LNCaP clone FGC (cell line): ENCODE results near the gene ENO1.

Experiments used
- DNase-seq: peaks from one replicate; pipeline ENCODE4 v3.0.0-alpha.2; 2011; ENCODE audit warnings: low read depth
- H3K4me3 ChIP-seq: 2 replicates; pipeline ENCODE4 v1.5.1; 2011; ENCODE audit warnings: mild to moderate bottlenecking, low read depth, low read length, control low read depth
- TF ChIP-seq, protein P1 (sequence below): IDR thresholded peaks from 2 replicates; pipeline ENCODE4 v1.5.1; 2012; ENCODE audit warnings: mild to moderate bottlenecking; ENCODE audit not compliant: control insufficient read depth, insufficient read depth; ENCODE audit errors: extremely low read depth

ENO1 gene

DNA sequence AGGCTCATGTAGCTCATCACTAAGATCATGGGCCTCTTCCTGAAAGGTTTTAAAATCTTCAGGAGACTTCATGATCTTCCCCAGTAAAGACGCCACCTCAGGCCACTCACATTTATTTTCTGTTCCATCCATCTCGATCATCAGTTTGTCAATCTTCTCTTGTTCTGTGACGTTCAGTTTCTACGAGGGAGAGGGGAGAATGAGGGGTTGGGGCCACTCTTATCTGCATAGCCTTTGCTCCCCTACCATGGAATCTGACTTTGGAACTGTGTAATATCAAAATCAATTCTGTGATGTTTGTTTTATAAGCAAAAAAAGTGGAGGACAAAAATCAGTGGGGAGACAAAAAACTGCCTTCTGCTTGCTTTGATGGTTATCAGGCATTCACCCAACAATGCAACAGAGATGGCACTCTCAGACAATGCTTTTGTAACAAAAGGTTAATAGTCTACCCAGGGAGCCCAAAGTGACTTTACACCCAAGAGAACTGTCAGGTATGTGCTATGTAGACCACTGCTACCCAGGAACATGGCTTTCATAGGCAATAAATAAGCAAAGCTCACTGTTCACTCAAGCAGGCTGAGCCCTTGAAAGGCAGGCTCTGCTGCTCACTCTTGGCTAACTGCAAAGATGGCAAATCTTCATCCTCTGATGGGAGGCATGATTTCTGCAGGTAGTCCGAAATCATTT lies 10.5 kb downstream of the ENO1 start:
- H3K4me3 ChIP-seq, result no peak overlapping the region
- DNase-seq, result no peak
- TF ChIP-seq, protein P1, sequence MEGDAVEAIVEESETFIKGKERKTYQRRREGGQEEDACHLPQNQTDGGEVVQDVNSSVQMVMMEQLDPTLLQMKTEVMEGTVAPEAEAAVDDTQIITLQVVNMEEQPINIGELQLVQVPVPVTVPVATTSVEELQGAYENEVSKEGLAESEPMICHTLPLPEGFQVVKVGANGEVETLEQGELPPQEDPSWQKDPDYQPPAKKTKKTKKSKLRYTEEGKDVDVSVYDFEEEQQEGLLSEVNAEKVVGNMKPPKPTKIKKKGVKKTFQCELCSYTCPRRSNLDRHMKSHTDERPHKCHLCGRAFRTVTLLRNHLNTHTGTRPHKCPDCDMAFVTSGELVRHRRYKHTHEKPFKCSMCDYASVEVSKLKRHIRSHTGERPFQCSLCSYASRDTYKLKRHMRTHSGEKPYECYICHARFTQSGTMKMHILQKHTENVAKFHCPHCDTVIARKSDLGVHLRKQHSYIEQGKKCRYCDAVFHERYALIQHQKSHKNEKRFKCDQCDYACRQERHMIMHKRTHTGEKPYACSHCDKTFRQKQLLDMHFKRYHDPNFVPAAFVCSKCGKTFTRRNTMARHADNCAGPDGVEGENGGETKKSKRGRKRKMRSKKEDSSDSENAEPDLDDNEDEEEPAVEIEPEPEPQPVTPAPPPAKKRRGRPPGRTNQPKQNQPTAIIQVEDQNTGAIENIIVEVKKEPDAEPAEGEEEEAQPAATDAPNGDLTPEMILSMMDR, result no peak

DNA sequence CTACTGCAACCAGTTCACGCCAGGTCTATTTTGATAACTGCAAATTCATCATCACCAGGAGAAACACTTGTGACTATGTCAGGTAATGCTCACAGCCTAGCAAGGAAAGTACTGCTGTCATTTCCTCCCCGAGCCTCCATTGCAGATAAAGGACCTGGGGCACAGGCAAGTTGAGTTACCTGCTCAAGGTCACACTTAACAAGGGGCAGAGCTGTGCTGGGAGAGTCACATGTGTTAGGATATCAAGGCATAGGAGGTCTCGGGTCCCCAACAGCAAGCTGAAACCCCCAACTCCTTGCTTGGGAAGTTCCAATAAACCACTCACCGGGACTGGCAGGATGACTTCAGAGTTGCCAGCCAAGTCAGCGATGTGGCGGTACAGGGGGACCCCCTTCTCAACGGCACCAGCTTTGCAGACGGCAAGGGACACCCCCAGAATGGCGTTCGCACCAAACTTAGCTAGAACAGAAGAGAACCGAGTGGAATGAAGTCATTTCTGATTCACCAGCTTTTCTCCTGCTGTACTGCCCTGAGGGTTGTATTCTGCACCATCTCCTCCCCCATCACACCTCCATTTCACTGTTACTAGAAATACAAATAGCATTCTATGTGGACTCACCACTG lies 11.6 kb downstream of the ENO1 start:
- no peak overlapping the region for H3K4me3 ChIP-seq
- TF ChIP-seq, protein P1, result no peak
- DNase-seq, result no peak

DNA sequence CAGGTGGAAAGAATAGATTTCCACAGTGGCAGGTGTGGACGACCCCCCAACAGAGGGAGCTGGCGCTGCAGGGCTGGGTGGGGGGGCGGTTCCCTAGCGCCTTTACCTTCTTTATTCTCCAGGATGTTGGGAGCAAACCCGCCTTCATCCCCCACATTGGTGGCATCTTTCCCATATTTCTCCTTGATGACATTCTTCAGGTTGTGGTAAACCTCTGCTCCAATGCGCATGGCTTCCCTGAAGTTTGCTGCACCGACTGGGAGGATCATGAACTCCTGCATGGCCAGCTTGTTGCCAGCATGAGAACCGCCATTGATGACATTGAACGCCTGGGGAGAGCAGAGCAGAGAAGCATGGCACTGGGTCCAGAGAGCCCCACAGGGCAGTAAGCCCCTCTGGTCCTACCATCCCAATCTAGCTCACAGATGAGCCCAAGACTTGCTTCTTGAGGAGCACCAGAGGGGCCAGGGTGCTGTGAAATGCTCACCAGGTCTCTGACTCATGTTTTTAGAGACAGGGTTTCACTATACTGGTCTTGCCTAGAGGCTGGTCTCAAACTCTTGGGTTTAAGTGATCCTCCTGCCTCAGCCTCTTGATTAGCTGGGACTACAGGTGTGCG lies 12.2 kb downstream of the ENO1 start:
- DNase-seq, result no peak
- TF ChIP-seq, protein P1, result no peak
- no peak overlapping the region for H3K4me3 ChIP-seq

DNA sequence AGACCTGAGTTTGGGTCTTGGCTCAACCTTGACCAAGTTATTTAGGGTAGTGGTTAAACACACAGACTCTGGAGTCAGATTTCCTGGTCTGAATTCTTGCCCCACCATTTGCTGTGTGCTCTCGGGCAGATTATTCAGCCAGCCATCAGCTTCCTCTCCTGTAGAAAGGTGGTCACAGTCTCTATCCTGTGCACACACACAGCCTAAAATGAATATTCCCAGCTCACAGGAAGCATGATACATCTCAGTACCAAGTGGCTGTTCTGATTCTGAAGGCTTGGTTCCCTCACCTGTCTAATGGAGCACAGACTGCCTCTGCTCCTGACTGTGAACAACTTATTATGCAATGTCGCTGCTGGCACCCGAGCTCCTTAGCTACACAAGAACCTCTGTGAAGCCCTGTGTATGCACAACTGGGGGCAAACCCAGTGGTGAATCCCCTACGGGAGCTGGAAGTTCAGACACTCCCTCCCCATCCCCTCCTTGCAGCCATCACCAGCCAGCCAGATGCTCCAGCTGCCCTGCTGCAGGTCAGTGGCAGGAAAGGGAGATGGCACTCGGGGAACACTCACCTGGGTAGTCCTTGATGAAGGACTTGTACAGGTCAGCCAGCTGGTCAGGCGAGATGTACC lies 13.7 kb downstream of the ENO1 start:
- TF ChIP-seq, protein P1, result no peak
- no peak overlapping the region for H3K4me3 ChIP-seq
- DNase-seq, result no peak

DNA sequence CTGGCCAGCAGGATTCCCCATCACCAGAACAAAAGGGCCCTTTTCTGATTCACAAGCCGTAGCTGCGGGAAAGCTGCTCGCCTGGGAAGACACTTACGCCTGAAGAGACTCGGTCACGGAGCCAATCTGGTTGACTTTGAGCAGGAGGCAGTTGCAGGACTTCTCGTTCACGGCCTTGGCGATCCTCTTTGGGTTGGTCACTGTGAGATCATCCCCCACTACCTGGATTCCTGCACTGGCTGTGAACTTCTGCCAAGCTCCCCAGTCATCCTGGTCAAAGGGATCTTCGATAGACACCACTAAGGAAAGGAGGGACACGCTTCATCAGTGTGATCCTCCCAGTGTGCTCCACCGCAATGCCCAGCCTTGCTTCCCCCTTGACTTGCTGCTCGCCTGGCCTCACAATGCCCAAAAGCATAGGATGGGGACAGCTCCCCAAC lies 14.7 kb downstream of the ENO1 start:
- H3K4me3 ChIP-seq, result no peak overlapping the region
- no peak for DNase-seq
- TF ChIP-seq, protein P1, result no peak

DNA sequence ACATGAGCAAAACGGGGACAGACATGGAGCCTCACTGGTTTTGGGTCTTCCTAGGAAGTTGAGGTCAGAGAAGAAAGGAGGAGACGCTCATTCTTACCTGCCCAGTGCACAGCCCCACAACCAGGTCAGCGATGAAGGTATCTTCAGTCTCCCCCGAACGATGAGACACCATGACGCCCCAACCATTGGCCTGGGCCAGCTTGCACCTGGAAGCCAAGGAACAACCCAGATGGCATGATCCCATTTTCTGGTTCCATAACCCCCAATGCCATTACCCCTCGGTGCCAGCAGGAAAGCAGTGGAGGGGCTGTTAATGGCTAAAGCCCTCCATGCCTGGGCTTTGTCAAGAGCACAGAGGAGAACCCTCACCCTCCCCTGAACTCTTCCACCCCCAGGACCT lies 15.3 kb downstream of the ENO1 start:
- no peak overlapping the region for H3K4me3 ChIP-seq
- no peak for DNase-seq
- TF ChIP-seq, protein P1, result no peak
